Stimulated activated CD4-positive, alpha-beta T cell treated with anti-CD3 and anti-CD28 coated beads, Interleukin-1b, Interleukin-23, amount 100 ng/mL, for 24 hours (primary cell): Measurements from ENCODE around the gene PIERCE2.
"Not testable (repeated sequence)": the region's sequence is repeated elsewhere in the genome, so short reads cannot be mapped to it uniquely, and the experiment has no call there.

ENCODE experiments used
- DNase-seq, 4 experiments: peaks; one replicate each; pipeline ENCODE4 v3.0.0-alpha.2; 2020; ENCODE audit warnings: low read depth in 4 of 4, low spot score in 1 of 4

Gene PIERCE2, protein sequence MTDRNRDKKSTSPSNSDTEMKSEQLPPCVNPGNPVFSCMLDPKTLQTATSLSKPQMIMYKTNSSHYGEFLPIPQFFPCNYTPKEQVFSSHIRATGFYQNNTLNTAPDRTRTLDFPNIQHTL

DNA sequence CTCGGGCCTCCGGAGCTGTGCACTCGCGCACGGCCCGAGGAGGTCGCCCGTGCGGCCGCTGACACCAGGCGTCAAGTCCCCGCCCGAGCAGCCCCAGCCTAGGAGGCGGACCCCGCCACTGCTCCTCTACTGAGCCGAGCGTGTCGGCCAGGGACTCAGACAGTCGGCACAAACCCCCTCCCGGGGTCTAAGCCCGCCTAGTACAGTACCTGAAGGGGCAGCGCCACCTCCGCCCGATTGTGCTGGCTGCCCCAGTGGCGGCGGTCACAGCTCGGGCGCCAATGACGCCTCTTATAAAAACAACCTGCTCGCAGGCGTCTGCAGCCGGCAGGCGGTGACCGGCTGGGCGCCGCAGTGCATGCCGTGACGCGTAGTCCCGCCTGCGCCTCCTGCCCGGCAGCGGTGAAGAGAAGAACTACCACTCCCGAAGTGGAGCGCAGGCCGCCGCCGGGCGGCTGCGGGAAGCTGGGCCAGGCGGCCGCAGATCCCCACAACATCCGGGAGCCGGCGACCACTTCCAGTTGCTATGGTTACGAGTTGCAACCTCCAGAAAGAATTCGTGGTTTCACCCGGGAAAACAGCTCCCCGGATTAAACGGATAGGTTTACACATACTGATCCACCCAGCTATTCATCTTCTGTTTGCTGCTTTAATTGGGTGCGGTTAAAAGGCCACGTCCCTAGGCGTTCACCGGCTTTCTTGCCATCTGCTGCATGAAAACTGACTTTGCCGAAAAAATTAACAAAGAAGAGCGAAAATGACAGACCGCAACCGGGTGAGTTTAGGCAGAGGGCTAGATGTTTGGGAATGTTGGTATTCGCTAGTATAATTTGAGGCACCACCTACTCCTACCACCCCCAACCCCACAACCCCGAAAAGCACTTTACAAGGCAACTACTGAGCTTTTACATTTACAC is at the start of gene PIERCE2, which contains the start of gene CCPG1:
PIERCE2 (plus strand) TSS at position 484 of the 917 bp plus-strand sequence; CDS start at position 758, 274 bp downstream.
CCPG1 (minus strand) TSS at position 348 of the 917 bp plus-strand sequence. CDS start 18,935 bp downstream, outside the sequence.
- DNase-seq = peak; percentile 55 to 84 (median 72)

DNA sequence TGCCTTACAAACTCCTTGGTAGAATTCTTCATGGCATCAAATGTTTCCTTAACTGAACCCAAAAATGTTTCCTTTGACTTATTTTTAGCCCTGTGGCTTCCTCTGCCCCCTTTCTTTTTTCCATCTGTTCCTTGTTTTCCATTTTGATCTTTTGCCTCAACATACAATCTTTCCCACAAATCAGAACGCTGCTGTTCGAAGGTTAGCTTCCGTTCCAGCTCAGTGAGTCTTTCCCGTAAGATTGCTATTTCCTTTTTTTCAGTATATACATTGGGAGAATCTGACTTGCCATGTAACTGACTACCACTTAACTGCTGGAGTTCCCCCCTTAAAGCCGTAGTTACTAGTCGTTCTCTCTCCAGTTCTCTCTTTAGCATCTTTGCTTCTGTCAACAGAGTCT is 48.0 kb upstream of the PIERCE2 start:
- no peak for DNase-seq

- no peak for DNase-seq
Observed at GRCh38 chr15:55361048-55361447, 47.2 kb upstream of the PIERCE2 start.

GRCh38 chr15:55362641-55363040 is 45.7 kb upstream of the PIERCE2 start:
- DNase-seq = no peak

GRCh38 chr15:55366981-55367380 is 41.3 kb upstream of the PIERCE2 start:
- DNase-seq = no peak

DNA sequence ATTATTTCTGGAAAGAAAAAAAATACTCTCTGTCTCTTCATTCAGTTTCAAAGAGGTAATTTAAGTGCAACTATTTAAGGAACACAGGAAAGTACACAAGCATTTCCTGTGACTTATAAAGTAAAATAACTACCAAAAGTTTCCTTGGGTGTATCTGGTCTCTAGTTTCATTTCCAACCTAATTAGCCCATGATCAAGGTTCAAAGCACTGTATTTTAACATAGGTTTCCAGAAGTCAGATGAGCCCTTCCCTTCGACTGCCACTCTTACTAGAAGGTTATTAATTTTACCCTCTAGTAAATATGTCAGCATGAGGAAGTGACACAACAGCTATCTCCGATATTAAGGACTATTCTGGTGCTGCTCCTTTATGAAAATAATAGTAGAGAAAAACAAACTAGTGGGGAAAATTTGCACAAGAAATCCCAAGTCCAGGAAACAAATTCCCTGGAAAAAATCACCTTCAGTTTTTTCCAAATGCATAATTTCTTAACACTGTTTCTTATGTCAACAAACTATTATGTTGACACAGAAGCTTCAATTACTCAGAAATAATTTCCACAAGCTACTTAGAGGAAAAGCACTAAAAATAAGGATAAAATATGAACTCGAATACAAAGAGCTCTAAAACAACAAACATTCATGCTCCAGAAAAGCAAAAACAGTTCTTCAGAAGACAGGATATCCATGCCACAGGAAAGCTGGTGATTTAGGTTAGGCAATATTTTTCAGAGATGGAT is 35.4 kb upstream of the PIERCE2 start:
- DNase-seq = no peak

DNA sequence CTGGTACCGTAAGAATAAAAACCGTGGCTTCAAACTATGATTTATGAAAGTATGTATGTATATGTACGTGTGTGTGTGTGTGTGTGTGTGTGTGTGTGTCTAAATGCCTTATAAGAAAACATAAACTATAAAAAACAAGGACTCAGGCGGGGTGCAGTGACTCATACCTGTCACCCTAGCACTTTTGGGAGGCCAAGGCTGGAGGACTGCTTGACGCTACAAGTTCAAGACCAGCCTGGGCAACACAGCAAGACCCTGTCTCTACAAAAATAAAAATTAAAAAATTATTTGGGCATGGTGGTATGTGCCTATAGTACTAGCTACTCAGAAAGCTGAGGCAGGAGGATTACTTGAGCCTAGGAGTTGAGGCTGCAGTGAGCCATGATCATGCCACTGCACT is 29.2 kb upstream of the PIERCE2 start:
- DNase-seq = no peak

- no peak for DNase-seq
Observed at GRCh38 chr15:55381595-55381994, 26.7 kb upstream of the PIERCE2 start.

GRCh38 chr15:55383687-55384086 is 24.6 kb upstream of the PIERCE2 start:
- DNase-seq = no peak

- DNase-seq = no peak
Observed at GRCh38 chr15:55387027-55387426, 21.3 kb upstream of the PIERCE2 start.

DNA sequence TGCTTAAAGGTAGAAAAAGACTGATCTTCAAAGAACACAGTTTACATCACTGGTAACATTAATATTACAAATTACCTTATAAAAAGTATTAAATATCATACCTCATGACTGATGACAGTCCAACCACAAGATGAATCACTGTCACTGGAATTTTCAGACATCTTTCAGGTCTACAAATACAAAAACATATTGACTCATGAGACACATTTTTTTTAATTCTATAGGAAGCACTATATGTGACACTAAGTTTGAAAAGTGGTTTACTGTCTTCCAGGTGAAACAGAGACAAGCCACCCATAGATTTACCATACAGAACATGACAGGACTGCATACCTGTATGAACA is 19.1 kb upstream of the PIERCE2 start:
- no peak for DNase-seq

DNA sequence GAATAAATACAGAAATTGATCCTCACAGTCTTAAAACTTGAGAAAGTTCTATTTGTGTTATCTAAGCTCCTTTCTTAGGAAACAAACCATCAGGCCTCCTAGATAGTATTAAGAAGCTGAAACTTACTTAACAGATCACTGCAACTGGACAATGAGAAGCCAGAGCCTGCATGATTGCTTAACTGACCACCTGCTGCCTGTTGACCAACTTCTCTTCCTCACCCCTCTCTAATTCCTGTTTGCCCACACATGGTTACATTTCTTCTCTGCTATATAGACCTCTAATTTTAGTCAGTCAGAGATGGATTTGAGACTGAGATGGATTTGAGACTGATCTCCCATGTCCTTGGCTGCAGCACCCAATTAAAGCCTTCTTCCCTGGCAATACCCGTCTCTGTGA is 13.6 kb upstream of the PIERCE2 start:
- DNase-seq = no peak

DNA sequence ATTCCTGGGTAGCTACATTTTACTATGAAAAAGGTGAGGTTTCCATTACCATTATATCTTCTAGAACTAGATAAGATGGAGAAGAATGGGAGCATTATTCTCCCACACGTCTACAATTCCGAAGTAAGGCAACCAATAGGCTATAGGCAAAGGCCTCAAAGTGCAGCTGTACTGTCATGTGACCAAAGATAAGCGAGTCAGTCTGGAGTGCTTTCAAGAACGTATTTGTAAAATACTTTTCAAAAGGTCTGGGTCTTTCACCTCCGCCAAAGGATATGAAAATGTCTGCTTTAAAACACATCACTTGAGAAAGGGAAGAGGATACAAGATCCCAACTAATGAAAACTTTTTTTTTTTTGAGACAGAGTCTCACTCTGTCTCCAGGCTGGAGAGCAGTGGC is 10.1 kb upstream of the PIERCE2 start:
- no peak for DNase-seq

DNA sequence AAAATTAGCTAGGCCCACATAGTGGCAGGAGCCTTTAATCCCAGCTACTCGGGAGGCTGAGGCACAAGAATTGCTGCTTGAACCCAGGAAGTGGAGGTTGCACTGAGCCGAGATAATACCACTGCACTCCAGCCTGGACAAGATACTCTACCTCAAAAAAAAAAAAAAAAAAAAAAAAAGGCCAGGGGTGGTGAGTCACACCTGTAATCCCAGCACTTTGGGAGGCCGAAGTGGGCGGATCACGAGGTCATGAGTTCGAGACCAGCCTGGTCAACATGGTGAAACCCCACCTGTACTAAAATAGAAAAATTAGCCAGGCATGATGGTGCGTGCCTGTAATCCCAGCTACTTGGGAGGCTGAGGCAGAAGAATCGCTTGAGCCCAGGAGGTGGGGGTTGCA is 8.2 kb upstream of the PIERCE2 start:
- DNase-seq = not testable (repeated sequence)

- no peak for DNase-seq
Observed at GRCh38 chr15:55401786-55402246, 6.5 kb upstream of the PIERCE2 start.

- DNase-seq = no peak
Observed at GRCh38 chr15:55402707-55403106, 5.6 kb upstream of the PIERCE2 start.

GRCh38 chr15:55403531-55403930 is 4.8 kb upstream of the PIERCE2 start:
- DNase-seq = no peak

GRCh38 chr15:55407498-55408011 is 740 bp upstream of the PIERCE2 start:
- no peak for DNase-seq

- DNase-seq = not testable (repeated sequence)
Observed at GRCh38 chr15:55408976-55409375, 681 bp downstream of the PIERCE2 start.

DNA sequence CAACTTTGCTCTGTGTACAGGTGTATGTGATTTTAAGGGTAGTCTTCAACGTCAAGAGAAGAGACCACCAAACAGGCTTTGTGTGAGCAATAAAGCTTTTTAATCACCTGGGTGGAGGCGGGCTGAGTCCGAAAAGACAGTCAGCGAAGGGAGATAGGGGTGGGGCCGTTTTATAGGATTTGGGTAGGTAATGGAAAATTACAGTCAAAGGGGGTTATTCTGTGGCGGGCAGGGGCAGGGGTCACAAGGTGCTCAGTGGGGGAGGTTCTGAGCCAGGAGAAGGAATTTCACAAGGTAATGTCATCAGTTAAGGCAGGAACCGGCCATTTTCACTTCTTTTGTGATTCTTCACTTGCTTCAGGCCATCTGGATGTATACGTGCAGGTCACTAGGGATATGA is 9.4 kb downstream of the PIERCE2 start:
- not testable (repeated sequence) for DNase-seq

DNA sequence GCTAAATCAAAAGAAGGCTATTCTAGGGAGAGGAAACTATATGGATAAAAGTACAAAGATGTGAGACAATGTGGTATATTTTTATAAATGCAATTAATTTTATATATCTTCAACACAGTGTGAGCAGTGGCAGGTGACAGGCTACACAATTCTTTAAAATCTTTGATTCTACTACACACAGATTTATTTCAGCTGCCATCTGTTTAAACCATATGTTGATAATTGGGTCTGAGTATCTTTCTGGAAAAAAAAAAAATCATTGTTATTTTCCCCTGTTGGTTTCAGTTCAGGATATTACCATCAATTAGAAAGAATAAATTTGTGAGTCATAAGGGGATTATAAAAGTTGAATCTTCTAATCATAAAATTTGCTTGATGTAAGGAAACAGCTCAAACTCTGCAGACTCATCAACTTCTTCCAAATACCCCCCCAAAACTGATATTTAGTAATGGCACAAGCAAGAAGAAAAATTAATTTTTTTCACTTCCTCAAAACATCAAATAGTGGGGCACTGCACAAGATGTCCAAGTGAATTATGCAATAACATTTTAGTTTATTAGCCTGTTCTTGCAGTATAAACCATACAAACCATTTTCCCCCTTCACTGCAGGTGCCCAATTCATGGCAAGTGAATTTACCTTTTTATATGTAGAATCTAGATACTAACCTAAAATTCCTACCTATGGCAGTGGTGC is 12.0 kb downstream of the PIERCE2 start:
- no peak for DNase-seq
